ENCODE results near the gene TMEM114. TPM values are rescaled to one million over a fixed set of nuclear protein-coding genes. Genes with fewer than 3 reads are reported as not detected.
"Not testable (repeated sequence)": the region's sequence is repeated elsewhere in the genome, so short reads cannot be mapped to it uniquely, and the experiment has no call there.

Gene TMEM114
- polyA plus RNA-seq, 3 donors, result 0.18 to 0.21 TPM; not detected in 1

DNA sequence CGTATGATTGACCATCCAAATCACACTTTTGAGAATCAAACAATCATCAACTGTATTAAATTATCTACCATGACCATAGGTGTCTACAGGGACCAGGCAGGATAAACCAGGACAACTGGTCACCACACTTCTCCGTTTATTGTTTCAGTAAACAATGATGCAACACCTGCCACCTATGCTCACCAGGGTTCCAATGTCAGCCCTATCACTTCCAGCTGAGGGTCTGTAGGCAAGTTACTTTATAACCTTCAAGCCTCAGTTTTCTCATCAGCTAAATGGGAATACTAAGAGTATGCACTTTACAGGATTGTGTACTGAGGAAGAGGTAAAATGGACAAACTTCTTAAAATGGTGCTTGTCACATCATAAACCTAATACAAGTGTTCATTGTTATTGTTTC is 14.9 kb downstream of the TMEM114 start:
- no peak for DNase-seq

DNA sequence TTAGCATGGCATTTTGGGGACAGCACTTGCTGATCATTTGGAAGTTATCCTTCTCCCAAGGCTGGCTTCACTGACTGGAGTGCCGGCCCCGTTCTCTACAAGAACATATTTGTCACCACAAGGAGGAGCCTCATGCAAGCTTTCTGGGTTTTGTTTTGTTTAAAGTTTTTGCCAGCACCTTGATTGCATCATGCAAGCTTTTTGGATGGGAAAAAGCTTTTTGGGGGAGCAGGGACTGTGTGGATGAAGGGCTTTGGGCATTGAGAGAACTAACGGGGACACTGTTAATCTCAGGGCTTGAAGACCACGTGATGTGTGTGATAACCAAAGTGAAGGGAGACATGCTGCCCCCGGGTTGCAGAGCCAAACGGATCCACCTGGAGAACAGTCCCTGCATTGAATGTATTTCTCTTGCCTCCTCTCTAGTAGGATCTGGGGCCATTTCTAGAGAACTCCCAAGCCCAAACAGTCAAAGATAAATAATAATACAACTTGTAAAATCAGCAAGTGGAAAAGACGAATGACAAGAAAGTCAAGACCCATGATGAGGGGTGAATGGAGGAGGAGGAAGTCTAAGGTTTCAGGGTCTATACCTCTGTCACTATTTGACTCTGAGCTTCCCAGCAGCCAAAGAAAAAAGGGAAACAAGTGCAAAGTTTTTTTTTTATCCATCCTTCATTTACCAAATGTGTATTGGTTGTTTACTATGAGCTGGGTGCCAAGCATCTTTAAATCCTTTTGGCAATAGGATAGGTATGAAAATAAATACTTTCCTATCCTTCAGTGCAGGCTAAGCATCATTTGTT is 17.2 kb downstream of the TMEM114 start:
- no peak for DNase-seq

DNA sequence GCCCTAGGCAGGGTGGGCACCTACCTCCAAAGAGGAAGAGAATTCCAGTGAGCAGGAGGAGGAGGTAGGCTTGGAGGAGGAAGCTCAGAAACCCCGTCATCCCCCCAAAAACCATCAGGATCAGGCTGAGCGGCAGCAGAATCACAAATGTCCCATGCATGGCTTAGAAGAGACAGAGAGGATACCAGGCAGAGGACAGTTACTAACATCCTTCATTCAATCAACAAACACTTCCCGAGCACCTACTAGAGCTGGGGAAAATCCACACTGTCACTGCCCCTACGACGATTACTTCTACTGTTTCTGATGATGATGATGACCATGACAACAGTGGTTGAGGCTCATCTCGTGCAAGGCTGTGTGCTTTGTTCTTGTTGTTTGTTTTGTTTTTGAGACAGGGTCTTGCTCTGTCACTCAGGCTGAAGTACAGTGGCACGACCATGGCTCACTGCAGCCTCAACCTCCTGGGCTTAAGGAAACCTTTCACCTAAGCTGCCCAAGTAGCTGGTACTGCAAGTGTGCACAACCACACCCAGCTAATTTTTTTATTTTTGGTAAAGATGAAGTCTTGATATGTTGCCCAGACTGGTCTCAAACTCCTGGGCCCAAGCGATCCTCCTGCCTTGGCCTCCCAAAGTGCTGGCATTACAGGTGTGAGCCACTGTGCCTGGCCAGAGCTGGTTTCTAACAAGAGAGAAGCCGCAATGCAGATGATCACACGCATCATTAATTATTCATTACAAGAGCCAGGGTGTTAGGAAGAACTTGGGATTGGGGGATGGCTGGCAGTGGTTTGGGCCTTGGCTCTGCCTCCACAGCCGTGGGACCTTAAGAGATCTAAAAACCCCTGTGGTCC is 18.0 kb downstream of the TMEM114 start:
- DNase-seq, result no peak

DNA sequence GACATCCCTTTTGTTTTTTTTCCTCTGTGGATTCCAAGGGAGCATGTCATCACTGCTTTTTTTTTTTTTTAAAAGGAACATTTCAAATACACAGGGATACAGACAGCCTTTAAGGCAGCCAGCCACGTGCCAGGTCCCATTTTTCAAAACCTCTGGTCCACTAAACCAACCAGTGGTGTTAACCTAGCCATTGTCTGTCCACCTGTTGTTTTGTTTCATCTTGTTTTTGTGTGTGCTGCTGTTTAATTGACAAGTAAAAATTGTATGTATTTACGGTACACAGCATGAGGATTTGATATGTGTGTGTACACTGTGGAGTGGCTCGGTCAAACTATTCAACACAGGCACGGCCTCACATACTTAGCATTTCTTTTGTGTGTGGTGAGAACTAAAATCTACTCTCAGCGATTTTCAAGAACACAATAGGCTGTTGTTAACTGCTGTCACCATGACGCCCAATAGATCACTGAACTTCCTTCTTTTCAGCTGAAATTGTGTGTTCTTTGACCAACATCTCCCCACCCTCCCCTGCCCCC is 19.2 kb downstream of the TMEM114 start:
- DNase-seq, result no peak

DNA sequence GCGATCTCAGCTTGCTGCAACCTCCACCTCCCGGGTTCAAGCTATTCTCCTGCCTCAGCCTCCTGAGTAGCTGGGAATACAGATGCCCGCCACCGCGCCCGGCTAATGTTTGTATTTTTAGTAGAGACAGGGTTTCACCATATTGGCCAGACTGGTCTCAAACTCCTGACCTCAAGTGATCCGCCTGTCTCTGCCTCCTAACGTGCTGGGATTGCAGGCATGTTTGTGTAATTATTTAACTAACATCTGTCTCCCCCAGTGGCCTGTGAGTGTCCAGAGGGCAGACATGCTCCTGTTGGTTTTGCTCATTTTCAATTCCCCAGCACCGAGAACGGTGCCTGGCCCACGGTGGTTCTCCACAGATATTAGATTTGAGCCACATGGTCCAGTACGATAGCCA is 19.9 kb downstream of the TMEM114 start:
- DNase-seq, result not testable (repeated sequence)

DNA sequence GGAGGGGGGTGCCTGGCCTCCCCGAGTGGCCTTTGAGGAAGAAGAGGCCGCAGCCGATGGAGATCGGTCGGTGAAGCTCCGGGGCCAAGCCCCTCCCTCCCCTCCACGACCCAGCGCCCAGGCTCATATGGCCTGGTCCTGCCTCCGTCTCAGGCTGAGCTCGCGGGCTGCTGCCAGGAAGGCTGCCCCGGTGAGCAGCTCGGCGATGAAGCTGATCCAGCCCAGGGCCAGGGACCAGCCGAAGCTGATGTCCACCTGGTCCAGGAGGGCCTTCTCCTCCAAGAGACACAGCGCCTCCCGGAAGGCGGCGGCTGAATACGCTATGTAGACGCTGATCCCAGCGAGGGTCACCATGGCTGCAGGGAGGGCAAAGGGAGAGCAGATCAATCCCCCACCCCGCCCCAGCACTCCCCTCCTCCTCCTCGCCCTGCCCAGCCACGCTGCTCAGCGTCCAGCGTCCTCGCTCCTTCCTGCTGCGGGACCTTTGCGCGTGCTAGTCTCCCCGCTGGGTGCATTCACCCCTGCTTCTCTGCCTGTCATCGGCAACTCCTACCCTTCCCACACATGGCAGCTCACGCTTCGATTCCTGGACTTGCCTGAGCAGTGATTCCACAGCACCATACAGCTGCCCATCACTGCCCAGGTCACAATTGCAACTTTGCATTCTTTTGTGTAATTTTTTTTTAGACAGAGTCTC is 20.5 kb downstream of the TMEM114 start:
- no peak for DNase-seq

DNA sequence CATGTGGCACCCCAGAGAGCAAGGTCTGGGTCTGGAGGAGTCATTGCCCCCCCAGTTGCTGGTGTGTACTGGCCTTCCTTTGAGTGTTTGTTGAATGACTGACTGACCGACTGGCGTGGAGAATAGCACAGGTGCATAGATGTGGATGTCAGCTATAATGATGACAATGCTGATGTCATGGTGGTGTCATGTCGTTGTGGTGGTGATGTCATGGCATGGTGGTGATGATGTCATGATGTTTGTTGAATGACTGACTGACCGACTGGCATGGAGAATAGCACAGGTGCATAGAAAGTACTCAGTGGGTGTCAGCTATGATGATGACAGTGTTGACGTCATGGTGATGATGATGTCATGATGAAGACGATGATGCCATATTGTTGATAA is 22.1 kb downstream of the TMEM114 start:
- DNase-seq, result no peak

DNA sequence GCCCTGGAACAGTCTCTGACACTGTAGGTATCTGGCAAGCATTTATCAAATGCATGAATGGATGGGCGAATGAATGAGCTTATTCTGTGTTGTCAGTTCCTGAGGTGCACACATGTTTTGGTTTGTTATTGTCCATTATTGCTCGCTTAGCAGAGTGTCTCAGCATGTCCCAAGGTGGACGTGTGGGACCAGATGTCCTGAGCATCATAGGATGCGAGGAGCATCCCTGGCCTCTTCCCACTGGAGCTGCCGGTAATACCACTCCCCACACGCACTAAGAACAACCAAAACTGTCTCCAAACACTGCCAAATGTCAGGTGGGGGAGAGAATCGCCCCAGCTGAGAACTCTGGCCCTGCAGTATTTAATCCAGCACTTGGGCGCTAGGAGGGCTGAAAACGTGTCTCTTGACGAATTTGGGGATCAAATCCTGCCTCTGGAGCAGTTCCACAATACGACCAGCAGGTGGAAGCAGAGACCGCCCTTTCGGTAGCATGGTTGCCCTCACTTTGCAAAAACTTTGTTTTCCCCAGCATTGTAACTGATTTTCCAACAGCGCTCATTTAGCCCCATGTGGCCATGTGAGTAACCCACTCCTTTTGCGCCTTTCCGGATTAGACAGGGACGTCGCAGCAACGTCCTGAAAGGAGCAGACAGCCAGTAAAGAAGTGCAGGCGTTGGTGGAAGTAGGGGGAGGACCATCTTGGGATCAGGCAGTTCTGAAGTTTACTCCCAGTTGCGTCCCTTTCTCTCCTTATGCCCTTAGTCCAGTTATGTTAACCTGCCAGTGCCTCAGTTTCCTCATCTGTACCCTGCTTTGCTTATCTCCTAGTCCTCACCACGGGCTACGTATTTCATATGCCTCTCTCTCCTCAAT is 22.7 kb downstream of the TMEM114 start:
- peak; percentile 88 for DNase-seq

DNA sequence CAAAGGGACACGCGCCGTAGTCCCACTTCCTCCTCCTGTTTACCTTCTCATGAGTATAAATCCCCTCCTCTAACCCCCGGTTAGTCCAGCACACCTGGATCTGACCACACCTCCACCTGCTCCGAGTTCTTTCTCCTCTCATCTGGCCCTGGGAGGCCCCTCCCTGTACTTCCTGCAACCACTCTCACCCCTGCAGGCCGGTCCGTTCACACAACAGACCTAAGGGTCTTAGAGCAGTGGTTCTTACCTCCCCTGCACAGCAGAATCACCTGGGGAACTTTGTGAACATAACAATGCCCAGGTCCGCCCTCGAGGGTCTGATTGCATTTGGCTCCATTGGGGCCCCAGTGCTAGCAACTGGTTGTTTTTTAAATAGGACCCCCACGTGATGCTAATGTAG is 24.8 kb downstream of the TMEM114 start:
- DNase-seq, result no peak

DNA sequence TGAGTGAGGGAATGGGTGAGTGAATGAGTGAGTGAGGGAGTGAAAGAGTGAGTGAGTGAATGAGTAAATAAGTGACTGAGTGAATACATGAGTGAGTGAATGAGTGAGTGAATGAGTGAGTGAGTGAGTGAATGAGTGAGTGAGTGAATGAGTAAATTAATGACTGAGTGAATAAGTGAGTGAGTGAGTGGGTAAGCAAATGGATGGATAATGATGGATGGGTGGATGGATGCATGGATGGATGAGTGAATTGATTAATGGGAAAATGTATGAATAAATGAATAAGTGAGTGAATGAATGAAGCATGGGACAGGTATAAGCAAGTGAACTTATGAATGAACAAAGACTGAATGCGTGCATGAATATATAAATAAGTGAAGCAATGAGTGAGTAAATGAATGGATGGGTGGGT is 25.4 kb downstream of the TMEM114 start:
- no peak for DNase-seq

DNA sequence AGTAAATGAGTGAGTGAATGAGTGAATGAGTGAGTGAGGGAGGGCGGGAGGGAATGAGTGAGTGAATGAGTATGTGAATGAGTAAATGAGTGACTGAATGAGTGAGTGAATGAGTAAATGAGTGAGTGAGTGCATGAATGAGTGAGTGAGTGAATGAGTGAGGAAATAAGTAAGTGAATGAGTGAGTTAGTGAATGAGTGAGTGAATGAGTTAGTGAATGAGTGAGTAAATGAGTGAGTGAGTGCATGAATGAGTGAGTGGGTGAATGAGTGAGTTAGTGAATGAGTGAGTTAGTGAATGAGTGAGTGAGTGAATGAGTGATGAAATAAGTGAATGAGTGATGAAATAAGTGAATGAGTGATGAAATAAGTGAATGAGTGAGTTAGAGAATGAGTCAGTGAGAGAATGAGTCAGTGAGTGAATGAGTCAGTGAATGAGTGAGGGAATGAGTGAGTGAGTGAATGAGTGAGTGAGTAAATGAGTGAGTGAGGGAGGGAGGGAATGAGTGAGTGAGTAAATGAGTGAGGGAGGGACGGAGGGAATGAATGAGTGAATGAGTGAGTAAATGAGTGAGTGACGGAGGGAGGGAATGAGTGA is 26.3 kb downstream of the TMEM114 start:
- not testable (repeated sequence) for DNase-seq

DNA sequence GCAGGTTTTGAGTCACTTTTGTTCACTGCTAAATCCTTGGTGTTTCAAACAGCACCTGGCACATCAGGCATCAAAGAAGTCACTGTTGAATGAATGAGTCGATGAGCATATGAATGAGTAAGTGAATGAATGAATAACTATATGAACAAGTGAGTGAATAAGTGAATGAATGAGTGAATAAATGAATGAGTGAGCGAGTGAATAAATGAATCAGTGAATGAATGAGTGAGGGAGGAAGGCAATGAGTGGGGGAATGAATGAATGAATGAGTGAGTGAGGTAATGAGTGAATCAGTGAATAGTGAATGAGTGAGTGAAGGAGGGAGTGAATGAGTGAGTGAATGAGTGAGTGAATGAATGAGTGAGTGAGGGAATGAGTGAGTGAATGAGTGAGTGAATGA is 28.8 kb downstream of the TMEM114 start:
- DNase-seq, result no peak

DNA sequence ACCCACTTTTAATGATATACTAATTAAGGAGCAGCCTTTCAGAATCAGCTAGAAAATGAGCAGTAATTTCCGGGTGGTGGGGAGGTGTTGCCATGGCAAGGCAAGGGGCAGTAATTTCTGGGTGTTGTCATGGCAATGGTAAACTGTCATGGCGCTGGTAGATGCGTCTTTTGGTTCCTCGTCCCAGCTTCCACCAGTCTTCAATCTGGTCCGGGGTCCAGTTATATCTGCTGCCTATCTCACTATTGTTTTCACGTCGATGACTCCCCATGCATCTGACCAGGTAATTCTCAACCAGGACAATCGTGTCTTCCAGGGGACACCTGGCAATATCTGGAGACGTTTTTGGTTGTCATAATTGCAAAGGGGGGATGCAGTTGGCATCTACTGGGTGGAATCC is 34.9 kb downstream of the TMEM114 start:
- DNase-seq, result no peak

DNA sequence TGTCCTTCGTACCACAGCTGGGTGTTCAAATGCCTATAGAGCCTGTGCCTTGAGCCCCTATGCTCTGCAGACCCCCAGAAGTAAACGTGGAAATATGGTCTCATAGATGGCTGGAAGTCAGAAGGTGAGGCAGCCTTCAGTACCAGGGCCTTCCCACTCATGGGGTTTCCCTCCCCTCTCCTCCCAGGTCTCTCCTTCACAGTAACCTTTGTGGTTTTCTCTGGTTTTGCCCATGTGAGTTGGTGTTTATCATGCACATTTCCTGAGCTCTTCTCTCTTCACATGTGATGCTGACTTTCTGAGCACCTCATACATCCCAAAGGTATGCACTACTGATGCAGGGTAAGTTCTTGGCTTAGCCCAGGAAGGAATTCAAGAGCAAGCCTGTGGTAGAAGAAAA is 35.4 kb downstream of the TMEM114 start:
- DNase-seq, result no peak

DNA sequence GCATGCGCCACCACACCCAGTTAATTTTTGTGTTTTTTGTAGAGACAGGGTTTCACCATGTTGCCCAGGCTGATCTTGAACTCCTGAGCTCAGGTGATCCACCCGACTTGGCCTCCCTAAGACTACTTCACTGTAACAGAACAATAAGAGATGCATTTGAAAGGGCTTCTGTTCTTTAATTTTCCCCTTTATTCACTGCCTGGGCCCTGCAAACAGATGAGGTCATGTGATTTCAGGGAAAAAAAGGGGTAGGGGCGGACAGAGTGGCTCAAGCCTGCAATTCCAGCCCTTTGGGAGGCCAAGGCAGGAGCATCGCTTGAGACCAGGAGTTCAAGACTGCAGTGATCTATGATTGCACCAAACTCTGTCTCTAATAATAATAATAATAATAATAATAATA is 36.3 kb downstream of the TMEM114 start:
- DNase-seq, result no peak

DNA sequence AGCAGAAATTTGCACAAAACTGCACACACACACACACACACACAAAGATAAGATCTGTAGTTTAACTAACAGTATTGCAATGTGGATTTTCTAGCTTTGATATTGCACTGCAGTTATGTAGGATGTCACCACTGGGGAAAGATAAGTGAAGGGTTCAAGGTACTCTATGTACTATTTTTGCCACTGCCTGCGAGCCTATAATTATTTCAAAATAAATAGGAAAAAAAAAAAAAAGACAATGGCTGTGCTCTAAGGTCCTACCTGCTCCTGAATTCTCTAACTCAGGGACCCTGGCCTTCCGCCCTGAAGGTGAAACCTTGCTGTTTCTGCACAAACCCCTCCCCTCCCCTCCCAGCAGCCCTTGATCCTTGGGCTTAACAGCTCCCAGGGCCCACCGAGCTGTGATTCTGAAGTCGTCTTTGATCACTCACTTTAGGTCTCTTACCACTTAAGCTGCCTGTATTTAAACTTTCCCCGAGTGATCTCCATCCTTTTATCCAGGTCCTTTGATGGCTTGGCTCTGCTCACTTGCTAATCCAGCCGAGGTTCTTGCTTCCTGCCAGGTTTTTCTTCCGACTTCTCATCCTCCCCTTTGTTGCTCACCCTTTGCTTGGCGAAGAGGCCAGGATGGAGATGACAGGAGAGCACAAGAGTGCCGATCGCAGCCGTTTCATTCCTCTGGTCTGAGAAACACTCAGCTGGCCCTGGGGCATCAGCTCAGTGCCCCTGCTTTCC is 37.7 kb downstream of the TMEM114 start:
- DNase-seq, result no peak

DNA sequence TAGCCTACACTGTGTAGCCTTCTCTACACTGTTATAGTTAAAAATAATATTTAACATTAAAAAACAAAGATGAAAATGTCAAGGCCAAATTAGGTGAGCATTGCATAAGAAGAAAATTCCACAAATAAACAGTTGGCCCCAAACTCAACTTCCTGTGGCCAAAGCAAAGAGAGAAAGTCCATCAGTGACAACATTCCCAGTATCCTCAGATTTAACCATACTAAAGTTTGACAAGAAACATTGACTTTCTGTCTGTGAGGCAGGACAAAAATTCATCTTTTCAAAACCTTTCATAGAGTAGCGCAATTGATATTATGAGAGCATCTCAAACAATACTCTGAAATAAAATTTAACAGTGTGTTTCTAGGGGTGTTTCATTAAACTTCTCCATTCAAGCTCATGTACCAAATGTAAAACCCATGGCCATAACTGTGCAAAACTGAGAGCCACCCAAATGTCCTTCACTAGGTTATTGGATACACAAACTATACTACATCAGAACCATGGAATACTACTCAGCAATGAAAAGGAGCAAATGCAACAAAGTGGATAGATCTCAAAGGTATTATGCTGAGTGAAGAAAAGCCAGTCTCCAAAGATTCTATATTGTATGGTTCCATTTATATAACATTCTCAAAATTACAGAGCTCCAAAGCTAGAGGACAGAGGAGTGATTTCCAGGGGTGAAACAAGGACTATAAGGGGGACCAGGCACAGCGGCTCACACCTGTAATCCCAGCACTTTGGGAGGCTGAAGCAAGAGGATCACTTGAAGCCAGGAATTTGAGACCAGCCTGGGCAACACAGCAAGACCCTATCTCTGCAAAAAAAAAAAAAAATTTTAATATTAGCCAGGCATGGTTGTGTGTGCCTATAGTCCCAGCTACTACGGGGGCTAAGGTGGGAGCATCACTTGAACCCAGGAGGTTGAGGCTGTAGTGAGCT is 38.7 kb downstream of the TMEM114 start:
- DNase-seq, result no peak

DNA sequence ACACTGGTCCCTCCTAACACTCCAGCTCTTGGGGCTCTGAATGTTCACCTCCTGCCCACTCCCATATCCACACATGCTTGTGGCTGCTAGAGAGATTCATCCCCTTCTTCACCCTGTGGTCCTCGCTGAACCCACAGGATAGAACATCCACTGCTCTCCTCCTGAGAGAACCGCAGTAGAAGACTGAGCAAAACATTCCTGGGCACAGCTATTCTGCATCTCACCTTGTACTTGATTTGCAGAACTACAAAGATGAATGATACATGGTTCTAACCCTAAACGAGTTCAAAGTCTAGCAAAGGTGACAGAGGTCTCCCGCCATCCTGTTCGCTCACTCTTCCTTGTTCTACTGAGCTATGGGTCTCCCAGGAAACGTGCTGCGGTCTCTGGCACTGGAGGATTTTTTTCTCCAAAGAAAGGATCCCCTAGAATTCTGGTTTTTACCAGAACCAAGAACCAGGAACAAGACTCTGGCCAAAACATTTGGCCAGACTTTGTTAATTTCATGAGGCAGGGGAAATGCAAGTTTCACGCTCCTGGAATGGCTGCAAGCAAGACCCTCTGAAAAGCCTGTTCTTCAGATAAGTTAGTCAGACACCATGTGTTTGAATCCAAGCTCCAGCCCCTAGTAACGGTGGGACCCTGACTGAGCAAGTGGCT is 39.5 kb downstream of the TMEM114 start:
- no peak for DNase-seq
